HG02588 (cell line): ENCODE measurements around the gene CTAGE8.
"Not testable (repeated sequence)": the region's sequence is repeated elsewhere in the genome, so short reads cannot be mapped to it uniquely, and the experiment has no call there.

Experiments
- ATAC-seq: cut with Tn5 transposase; IDR thresholded peaks from one replicate; pipeline ENCODE4 v1.9.1; 2021; ENCODE audit warnings: mild to moderate bottlenecking, moderate library complexity; ENCODE audit not compliant: unreplicated experiment

The CTAGE8 gene

GRCh38 chr7:144256112-144256511 lies 13.0 kb downstream of the CTAGE8 start:
- ATAC-seq, result no peak

GRCh38 chr7:144255471-144255897 lies 13.6 kb downstream of the CTAGE8 start:
- no peak for ATAC-seq

DNA sequence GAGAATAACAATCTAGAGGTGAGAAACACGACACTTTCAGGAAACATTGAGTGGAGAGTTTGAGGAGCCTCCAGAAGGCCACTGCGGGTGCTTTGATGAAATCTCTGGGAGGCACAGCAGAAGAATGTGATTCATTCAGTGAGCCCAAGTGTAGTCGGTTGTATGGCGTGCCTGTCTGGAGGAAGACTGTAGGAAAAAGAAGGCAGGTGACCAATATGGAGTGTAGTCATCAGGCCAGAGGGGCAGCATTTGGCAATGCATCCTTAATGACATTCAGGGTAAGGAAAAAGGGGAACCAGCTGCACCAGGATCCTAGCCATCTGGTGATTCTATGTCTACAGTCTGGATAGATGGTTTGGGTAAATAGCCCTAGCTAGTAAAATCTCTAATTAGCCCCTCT lies 16.8 kb downstream of the CTAGE8 start:
- not testable (repeated sequence) for ATAC-seq

- ATAC-seq, result not testable (repeated sequence)
Measured at GRCh38 chr7:144247674-144248330, 21.3 kb downstream of the CTAGE8 start.

DNA sequence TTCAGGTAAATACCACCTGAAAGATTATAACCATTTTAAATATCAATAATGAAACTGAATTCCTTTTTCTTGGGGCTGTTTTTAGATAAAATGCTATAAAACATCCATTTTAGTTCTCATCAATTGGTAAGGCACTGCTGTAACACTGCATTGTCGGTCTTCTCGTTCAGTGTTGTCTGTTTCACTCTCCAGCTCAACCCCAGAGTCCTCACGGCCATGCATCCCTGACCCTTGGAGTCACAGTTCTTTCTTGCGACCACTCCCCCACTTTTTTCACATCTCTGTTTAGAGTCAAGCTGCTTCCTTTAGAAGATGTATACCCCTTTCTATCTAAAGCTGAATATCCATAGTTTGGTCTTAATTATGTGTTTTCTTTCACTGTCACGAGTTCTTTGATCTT lies 22.1 kb downstream of the CTAGE8 start:
- not testable (repeated sequence) for ATAC-seq

DNA sequence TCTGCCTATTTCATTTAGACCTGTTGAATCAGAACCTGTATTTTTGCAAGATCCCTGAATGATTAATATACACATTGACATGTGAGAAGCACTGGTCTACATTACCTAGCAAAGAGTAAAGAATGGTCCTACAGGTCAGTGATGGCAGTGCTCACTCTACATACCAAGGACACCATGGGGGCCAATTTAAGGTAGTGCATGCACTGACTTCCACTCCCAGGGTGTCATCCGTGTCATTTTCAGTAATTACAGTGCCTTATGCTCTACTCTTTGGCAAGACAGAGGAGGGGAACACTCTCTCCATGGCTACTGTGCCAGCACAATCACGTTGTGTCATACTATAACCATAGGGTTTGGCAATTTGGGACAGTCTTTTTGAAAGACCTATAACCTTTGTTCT lies 23.7 kb downstream of the CTAGE8 start:
- ATAC-seq, result not testable (repeated sequence)

GRCh38 chr7:144239365-144239764 lies 29.7 kb downstream of the CTAGE8 start, which contains the start of gene OR2A42:
Gene OR2A42, minus strand, starts transcription at chr7:144239605. Its CDS starts 6,762 bp downstream, at chr7:144232843.
- not testable (repeated sequence) for ATAC-seq

GRCh38 chr7:144238530-144239082 lies 30.5 kb downstream of the CTAGE8 start:
- not testable (repeated sequence) for ATAC-seq

DNA sequence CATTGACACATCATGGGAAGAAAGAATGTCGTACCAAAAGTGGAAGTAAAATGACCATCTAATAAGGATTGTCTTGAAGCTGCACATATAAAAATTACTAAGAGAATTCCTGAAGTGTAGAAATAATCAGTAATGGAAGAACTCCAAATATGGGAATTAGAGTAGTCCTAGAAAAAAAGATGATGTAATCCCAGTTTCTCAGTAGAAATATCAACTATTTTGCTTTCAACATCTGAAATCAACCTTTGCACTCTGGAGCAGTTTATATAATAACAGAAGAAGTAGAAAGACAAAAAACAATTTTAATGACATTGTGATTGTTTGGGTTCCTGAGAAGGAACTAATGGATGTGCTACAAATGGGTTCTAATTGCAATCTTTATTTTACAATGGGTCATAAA lies 36.0 kb downstream of the CTAGE8 start:
- not testable (repeated sequence) for ATAC-seq

GRCh38 chr7:144231027-144231426 lies 38.1 kb downstream of the CTAGE8 start:
- ATAC-seq, result not testable (repeated sequence)

- ATAC-seq, result not testable (repeated sequence)
Measured at GRCh38 chr7:144228810-144229209, 40.3 kb downstream of the CTAGE8 start.

- not testable (repeated sequence) for ATAC-seq
Measured at GRCh38 chr7:144226866-144227265, 42.2 kb downstream of the CTAGE8 start.

- ATAC-seq, result not testable (repeated sequence)
Measured at GRCh38 chr7:144223675-144224074, 45.4 kb downstream of the CTAGE8 start.

DNA sequence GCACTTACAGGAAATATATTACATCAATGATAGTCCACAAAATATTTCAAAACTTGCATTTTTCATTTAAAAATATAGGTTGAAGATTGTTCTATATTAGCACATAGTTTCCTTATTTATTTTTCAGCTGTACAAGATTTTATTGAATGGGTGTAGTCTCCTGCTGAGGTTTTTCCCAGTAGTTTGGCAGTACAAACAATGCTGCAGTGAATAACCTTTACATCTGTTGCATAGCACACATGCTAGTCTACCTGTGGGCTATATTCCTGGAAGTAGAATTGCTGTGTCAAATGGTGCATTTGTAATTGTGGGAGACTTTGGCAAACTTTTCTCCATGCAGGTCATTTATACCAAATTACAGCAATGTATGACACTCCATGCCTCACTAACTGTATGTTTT lies 48.6 kb downstream of the CTAGE8 start:
- ATAC-seq, result not testable (repeated sequence)

DNA sequence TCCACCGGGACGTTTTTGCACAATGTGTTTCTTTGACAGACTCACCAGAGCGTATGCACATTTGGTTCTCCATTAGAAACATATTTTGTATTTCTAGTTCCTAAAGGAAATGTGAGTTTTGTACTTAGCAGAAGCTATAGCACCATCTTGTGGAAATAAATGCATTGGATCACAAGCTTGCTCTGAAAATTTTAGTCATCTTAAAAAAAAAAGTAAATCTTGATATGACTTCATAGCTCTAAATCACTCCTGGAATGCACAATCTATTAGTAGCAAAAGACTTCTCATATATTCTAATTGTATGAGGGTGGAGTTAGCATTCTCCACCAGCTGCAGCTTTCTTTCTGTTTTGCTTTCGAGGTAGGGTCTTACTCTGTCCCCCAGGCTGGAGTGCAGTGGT lies 49.9 kb downstream of the CTAGE8 start:
- ATAC-seq, result not testable (repeated sequence)

GRCh38 chr7:144218581-144218980 lies 50.5 kb downstream of the CTAGE8 start:
- ATAC-seq, result not testable (repeated sequence)

DNA sequence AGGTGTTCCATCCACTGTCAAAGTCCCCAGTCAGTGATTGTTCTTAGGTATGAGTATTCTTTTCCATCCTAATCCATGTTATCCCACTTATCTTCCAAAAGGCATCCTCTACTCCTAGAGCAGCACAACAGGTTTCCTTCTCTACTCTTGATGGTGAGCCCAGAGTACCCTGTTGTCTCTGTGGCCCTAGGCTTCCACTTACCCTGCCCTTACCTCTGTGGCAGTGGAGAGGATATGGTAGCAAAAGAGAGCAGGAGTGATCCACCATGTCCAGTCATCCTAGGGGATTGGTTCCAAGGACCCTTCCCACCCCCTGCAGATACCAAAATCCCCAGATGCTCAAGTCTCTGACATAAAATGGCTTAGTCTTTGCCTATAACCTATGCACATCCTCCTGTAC lies 51.9 kb downstream of the CTAGE8 start:
- ATAC-seq, result not testable (repeated sequence)
